ENCODE measurements around the gene MRFAP1L1.

MRFAP1L1 gene

GRCh38 chr4:6684656-6685055 is 25.0 kb downstream of the MRFAP1L1 start:
- TF ChIP-seq, protein P1, sequence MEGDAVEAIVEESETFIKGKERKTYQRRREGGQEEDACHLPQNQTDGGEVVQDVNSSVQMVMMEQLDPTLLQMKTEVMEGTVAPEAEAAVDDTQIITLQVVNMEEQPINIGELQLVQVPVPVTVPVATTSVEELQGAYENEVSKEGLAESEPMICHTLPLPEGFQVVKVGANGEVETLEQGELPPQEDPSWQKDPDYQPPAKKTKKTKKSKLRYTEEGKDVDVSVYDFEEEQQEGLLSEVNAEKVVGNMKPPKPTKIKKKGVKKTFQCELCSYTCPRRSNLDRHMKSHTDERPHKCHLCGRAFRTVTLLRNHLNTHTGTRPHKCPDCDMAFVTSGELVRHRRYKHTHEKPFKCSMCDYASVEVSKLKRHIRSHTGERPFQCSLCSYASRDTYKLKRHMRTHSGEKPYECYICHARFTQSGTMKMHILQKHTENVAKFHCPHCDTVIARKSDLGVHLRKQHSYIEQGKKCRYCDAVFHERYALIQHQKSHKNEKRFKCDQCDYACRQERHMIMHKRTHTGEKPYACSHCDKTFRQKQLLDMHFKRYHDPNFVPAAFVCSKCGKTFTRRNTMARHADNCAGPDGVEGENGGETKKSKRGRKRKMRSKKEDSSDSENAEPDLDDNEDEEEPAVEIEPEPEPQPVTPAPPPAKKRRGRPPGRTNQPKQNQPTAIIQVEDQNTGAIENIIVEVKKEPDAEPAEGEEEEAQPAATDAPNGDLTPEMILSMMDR (IDR thresholded peaks at IDR 0.05; ENCODE audit: low read depth, low read length): no peak
- Histone ChIP-seq H3K27me3 (ENCODE audit: insufficient read depth, low read depth, severe bottlenecking) (no peaks in the 10 kb centered on the region), H3K36me3 (no peaks in the 10 kb centered on the region), H3K4me3 (ENCODE audit: low read depth, low read length) (no peak overlapping the region), H3K9me3 (ENCODE audit: severe bottlenecking) (no peaks in the 10 kb centered on the region), H3K27ac (no peak overlapping the region)
- no peak for DNase-seq

DNA sequence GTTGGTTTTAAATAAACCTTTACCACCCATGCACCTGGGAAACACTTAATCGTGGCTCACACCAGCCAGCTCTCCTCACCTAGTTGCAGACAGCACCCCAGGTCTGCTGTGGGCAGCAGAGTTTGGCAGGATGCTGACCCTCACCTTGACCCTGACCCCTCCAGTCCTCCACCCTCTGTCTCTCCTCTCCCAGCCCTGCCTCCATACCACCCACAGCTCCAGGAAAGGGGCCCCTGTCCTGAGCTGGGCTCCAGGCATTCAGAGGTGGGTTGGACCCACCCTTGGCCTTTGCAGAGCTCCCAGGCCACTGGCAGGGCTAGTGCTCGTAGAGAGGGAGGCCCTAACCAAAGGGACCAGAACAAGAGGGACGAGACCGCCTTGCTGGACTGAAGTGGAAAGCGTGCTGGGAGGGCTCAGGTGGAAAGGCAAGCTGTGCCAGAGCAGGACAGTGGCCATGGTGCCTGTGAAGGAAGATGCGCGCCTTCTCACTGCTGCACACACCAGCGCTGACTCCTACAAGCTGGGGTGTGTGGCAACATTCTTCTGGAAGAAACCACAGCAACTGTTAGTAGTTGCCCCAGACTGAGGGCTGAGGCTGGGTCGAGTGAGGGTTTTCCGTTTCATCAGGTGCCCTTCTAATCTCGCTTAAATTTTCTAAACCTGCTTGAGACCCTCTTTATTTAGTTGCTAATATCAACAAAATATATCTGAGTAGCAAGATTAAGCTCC is 26.6 kb downstream of the MRFAP1L1 start:
- TF ChIP-seq, protein P1 (IDR thresholded peaks at IDR 0.05; ENCODE audit: low read depth, low read length): no peak
- no peak for DNase-seq
- Histone ChIP-seq H3K9me3 (ENCODE audit: severe bottlenecking) (no peaks in the 10 kb centered on the region), H3K4me3 (ENCODE audit: low read depth, low read length) (no peak overlapping the region), H3K27ac (no peak overlapping the region), H3K36me3 (no peaks in the 10 kb centered on the region), H3K27me3 (ENCODE audit: insufficient read depth, low read depth, severe bottlenecking) (no peaks in the 10 kb centered on the region)

- H3K27me3 ChIP-seq (ENCODE audit: insufficient read depth, low read depth, severe bottlenecking): no peaks in the 10 kb centered on the region
- H3K4me3 ChIP-seq (ENCODE audit: low read depth, low read length): no peak overlapping the region
- H3K36me3 ChIP-seq: peaks cover 8% of the 10 kb centered on the region
- no peaks in the 10 kb centered on the region for H3K9me3 ChIP-seq (ENCODE audit: severe bottlenecking)
- TF ChIP-seq, protein P1 (IDR thresholded peaks at IDR 0.05; ENCODE audit: low read depth, low read length): peak; percentile 48
- DNase-seq: no peak
- no peak overlapping the region for H3K27ac ChIP-seq
Measured at GRCh38 chr4:6681191-6681590, 28.5 kb downstream of the MRFAP1L1 start.

- peak; percentile 52 for DNase-seq
- TF ChIP-seq, protein P1 (IDR thresholded peaks at IDR 0.05; ENCODE audit: low read depth, low read length): peak; percentile 93
Measured at GRCh38 chr4:6680372-6681034, 29.2 kb downstream of the MRFAP1L1 start.

GRCh38 chr4:6676722-6677558 is 32.7 kb downstream of the MRFAP1L1 start:
- TF ChIP-seq, protein P1 (IDR thresholded peaks at IDR 0.05; ENCODE audit: low read depth, low read length): no peak
- Histone ChIP-seq H3K27ac (no peak overlapping the region), H3K4me3 (ENCODE audit: low read depth, low read length) (no peak overlapping the region), H3K27me3 (ENCODE audit: insufficient read depth, low read depth, severe bottlenecking) (no peaks in the 10 kb centered on the region), H3K9me3 (ENCODE audit: severe bottlenecking) (peaks cover 2% of the 10 kb centered on the region), H3K36me3 (peaks cover 21% of the 10 kb centered on the region)
- DNase-seq: no peak

More at GRCh38 chr4:6680372-6681034, 29.2 kb downstream of the MRFAP1L1 start:
- no peaks in the 10 kb centered on the region for H3K27me3 ChIP-seq (ENCODE audit: insufficient read depth, low read depth, severe bottlenecking)
- peaks cover 14% of the 10 kb centered on the region for H3K36me3 ChIP-seq
- no peak overlapping the region for H3K4me3 ChIP-seq (ENCODE audit: low read depth, low read length)
- H3K9me3 ChIP-seq (ENCODE audit: severe bottlenecking): no peaks in the 10 kb centered on the region
- no peak overlapping the region for H3K27ac ChIP-seq
